ENCODE results near the gene THBD.

Gene THBD

DNA sequence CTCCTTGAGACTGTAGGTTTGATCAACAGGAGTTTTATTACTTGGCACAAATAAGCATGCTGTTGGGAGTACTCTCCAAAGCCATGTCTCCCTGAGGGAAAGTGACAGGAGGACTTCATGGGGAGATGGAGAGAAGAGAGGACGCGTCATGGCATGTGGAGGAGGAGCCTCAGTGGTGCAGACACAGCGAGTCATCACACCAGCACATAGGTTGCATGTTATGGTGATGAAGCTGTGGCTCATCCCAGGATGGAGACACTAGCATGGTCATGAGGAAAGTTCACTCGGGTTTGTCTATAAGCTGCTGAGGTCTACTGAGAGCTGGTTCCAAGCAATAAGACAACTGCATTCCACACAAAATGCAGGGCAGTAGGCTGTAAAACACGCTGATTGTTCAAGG is 27.5 kb downstream of the THBD start:
- no peaks in the 10 kb centered on the region for H3K9me3 ChIP-seq
- H3K4me1 ChIP-seq (ENCODE audit: control insufficient read depth in 1 of 2, insufficient read depth in 1 of 2, low read depth in 1 of 2, low read length in 1 of 2): peaks cover 35 to 36% of the 10 kb centered on the region in 2 experiments
- TF ChIP-seq, protein P1, sequence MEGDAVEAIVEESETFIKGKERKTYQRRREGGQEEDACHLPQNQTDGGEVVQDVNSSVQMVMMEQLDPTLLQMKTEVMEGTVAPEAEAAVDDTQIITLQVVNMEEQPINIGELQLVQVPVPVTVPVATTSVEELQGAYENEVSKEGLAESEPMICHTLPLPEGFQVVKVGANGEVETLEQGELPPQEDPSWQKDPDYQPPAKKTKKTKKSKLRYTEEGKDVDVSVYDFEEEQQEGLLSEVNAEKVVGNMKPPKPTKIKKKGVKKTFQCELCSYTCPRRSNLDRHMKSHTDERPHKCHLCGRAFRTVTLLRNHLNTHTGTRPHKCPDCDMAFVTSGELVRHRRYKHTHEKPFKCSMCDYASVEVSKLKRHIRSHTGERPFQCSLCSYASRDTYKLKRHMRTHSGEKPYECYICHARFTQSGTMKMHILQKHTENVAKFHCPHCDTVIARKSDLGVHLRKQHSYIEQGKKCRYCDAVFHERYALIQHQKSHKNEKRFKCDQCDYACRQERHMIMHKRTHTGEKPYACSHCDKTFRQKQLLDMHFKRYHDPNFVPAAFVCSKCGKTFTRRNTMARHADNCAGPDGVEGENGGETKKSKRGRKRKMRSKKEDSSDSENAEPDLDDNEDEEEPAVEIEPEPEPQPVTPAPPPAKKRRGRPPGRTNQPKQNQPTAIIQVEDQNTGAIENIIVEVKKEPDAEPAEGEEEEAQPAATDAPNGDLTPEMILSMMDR (IDR thresholded peaks at IDR 0.05): no peak
- no peaks in the 10 kb centered on the region for H3K36me3 ChIP-seq
- H3K27me3 ChIP-seq: no peaks in the 10 kb centered on the region
- H3K27ac ChIP-seq: no peak overlapping the region
- H3K4me3 ChIP-seq (ENCODE audit: low read depth in 1 of 2, low read length in 1 of 2): no peak overlapping the region

DNA sequence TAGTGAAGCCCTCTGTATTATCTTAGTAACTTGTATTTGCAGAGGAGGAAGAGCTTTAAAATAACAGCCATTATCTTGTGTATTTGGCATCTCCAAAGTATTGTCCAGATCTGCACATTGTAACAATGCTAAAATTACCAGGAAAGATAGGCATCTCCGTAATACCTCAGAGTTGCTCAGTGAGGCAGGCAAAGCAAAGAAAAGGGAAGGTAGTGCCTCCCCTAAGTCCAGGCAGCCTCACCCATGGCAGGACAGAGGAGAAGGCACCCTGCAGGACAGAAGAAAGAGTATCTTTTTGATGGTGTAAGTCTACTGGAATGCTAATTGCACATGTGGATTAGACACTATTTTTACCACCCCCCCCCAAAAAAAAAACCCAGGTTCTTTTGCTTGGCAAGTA is 27.9 kb downstream of the THBD start:
- no peaks in the 10 kb centered on the region for H3K27me3 ChIP-seq
- no peak overlapping the region for H3K27ac ChIP-seq
- TF ChIP-seq, protein P1 (IDR thresholded peaks at IDR 0.05): no peak
- no peaks in the 10 kb centered on the region for H3K9me3 ChIP-seq
- H3K4me3 ChIP-seq (ENCODE audit: low read depth in 1 of 2, low read length in 1 of 2): no peak overlapping the region
- peaks cover 31% of the 10 kb centered on the region in 2 experiments for H3K4me1 ChIP-seq (ENCODE audit: control insufficient read depth in 1 of 2, insufficient read depth in 1 of 2, low read depth in 1 of 2, low read length in 1 of 2)
- no peaks in the 10 kb centered on the region for H3K36me3 ChIP-seq

DNA sequence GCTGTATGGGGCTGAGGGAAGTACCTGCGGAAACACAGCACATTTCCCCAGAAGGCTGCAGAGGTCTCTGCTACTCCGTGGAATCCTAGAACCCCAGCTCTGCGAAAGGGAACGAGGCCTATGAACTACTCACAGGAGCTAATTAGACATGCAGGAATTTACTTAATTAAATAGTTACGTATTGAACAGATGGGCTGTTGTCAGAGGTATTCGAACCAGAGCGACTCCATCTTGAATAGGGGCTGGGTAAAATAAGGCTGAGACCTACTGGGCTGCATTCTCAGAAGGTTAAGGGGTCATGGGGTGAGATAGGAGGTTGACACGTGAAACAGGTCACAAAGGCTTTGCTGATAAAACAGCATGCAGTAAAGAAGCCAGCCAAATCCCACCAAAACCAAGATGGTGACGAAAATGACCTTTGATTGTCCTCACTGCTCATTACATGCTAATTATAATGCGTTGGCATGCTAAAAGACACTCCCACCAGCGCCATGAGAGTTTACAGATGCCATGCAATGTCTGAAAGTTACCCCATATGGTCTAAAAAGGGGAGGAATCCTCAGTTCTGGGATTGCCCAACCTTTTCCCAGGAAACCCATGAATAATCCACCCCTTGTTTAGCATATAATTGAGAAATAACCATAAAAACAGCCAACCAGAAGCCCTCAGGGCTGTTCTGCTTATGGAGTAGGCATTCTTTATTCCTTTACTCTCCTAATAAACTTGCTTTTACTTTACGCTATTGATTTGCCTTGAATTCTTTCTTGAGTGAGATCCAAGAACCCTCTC is 29.0 kb downstream of the THBD start:
- H3K4me3 ChIP-seq (ENCODE audit: low read depth in 1 of 2, low read length in 1 of 2): no peak overlapping the region
- TF ChIP-seq, protein P1 (IDR thresholded peaks at IDR 0.05): no peak
- no peaks in the 10 kb centered on the region for H3K9me3 ChIP-seq
- no peaks in the 10 kb centered on the region for H3K27me3 ChIP-seq
- H3K36me3 ChIP-seq: no peaks in the 10 kb centered on the region
- H3K27ac ChIP-seq: no peak overlapping the region
- peaks cover 20% of the 10 kb centered on the region in 2 experiments for H3K4me1 ChIP-seq (ENCODE audit: control insufficient read depth in 1 of 2, insufficient read depth in 1 of 2, low read depth in 1 of 2, low read length in 1 of 2)

GRCh38 chr20:23019403-23019802 is 30.1 kb downstream of the THBD start:
- Histone ChIP-seq H3K4me3 (ENCODE audit: low read depth in 1 of 2, low read length in 1 of 2) (no peak overlapping the region), H3K27ac (no peak overlapping the region), H3K9me3 (no peaks in the 10 kb centered on the region), H3K36me3 (no peaks in the 10 kb centered on the region), H3K27me3 (no peaks in the 10 kb centered on the region), H3K4me1 (ENCODE audit: control insufficient read depth in 1 of 2, insufficient read depth in 1 of 2, low read depth in 1 of 2, low read length in 1 of 2) (peaks cover 10% of the 10 kb centered on the region in 2 experiments)
- TF ChIP-seq, protein P1 (IDR thresholded peaks at IDR 0.05): no peak

- no peak overlapping the region for H3K27ac ChIP-seq
- H3K27me3 ChIP-seq: no peaks in the 10 kb centered on the region
- TF ChIP-seq, protein P1 (IDR thresholded peaks at IDR 0.05): no peak
- H3K4me1 ChIP-seq (ENCODE audit: control insufficient read depth in 1 of 2, insufficient read depth in 1 of 2, low read depth in 1 of 2, low read length in 1 of 2): peaks cover 5% of the 10 kb centered on the region in 2 experiments
- H3K9me3 ChIP-seq: no peaks in the 10 kb centered on the region
- no peak overlapping the region for H3K4me3 ChIP-seq (ENCODE audit: low read depth in 1 of 2, low read length in 1 of 2)
- no peaks in the 10 kb centered on the region for H3K36me3 ChIP-seq
These were observed 30.5 kb downstream of the THBD start for GRCh38 chr20:23018941-23019340.

Measured in neutrophil (primary cell).